Right lobe of liver (tissue), 4 donors: ENCODE data around the gene RPS19.

ENCODE experiments used
- POLR2A ChIP-seq: fragments of 450-650 bp; IDR thresholded peaks from one replicate; pipeline ENCODE4 v1.6.1; 2017; ENCODE audit warnings: antibody characterized with exemption, mild to moderate bottlenecking
- TF ChIP-seq, protein P1 (sequence below), 4 donors: fragments of 200-600 bp in 3 of 4; fragments of 450-650 bp in 1 of 4; IDR thresholded peaks; one replicate each; pipeline versions ENCODE4 v1.5.1 to v1.8.0; 2016 to 2022; ENCODE audit warnings: antibody characterized with exemption in 4 of 4, mild to moderate bottlenecking in 2 of 4
- donor health status: DM: no; HTN: no; CAD: no.
- donor health status: DM: no; HTN: no; CAD: no.
- donor health status: DM: no; HTN: yes; CAD: no.

DNA sequence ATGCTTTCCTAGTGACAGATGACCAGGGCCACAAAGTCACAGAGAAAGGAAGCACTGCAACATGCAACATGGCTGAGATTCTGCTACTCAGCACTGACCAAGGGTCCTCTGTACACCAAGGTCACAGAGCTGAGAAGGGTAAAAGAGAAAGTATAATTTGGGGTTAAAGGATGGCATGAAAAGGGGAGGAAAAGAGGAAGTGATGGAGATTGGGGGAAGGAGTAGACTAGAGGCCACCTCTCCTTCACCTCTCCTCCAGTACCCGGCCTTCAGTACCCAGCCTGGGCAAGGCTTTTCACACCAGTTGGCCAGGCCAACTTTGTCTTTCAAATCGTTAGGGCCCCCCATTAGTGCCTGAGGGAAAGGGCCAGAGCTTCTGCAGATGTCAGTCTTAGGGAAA is 6.3 kb upstream of the RPS19 start:
- TF ChIP-seq, protein P1, sequence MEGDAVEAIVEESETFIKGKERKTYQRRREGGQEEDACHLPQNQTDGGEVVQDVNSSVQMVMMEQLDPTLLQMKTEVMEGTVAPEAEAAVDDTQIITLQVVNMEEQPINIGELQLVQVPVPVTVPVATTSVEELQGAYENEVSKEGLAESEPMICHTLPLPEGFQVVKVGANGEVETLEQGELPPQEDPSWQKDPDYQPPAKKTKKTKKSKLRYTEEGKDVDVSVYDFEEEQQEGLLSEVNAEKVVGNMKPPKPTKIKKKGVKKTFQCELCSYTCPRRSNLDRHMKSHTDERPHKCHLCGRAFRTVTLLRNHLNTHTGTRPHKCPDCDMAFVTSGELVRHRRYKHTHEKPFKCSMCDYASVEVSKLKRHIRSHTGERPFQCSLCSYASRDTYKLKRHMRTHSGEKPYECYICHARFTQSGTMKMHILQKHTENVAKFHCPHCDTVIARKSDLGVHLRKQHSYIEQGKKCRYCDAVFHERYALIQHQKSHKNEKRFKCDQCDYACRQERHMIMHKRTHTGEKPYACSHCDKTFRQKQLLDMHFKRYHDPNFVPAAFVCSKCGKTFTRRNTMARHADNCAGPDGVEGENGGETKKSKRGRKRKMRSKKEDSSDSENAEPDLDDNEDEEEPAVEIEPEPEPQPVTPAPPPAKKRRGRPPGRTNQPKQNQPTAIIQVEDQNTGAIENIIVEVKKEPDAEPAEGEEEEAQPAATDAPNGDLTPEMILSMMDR (IDR thresholded peaks at IDR 0.05), result no peak
- TF ChIP-seq POLR2A, result no peak
